DOHH2 (cell line): ENCODE results near the gene POU2F1.

Experiments used
- H3F3A ChIP-seq: fragments of 200-600 bp; sonication (generic), shearing (Covaris generic); 2 replicates; pipeline ENCODE4 v1.6.0; 2016; ENCODE audit warnings: antibody characterized with exemption, mild to moderate bottlenecking; ENCODE audit not compliant: control insufficient read depth, insufficient read depth
- H3K27ac ChIP-seq: fragments of 200-600 bp; sonication (generic); 2 replicates; pipeline ENCODE4 v1.5.1; 2014; ENCODE audit warnings: low read depth, mild to moderate bottlenecking, low read length, moderate library complexity
- H3K27me3 ChIP-seq: fragments of 200-600 bp; sonication (generic); 2 replicates; pipeline ENCODE4 v1.6.1; 2014; ENCODE audit warnings: mild to moderate bottlenecking, low read length, mixed read lengths; ENCODE audit not compliant: control insufficient read depth
- H3K36me3 ChIP-seq: fragments of 200-600 bp; sonication (generic); 2 replicates; pipeline ENCODE4 v1.6.1; 2014; ENCODE audit warnings: mild to moderate bottlenecking, low read length, moderate library complexity, mixed read lengths; ENCODE audit not compliant: control insufficient read depth
- H3K4me1 ChIP-seq: fragments of 200-600 bp; sonication (generic); 2 replicates; pipeline ENCODE4 v1.6.1; 2014; ENCODE audit warnings: mild to moderate bottlenecking, low read length, mixed read lengths; ENCODE audit not compliant: control insufficient read depth
- H3K4me2 ChIP-seq: fragments of 200-600 bp; sonication (generic); 2 replicates; pipeline ENCODE4 v1.6.0; 2014; ENCODE audit warnings: mild to moderate bottlenecking, low read length, moderate library complexity
- H3K4me3 ChIP-seq: fragments of 200-600 bp; sonication (generic); 2 replicates; pipeline ENCODE4 v1.5.1; 2014; ENCODE audit warnings: mild to moderate bottlenecking, low read length, mixed read lengths
- H3K79me2 ChIP-seq: fragments of 200-600 bp; sonication (generic); 2 replicates; pipeline ENCODE4 v1.6.1; 2014; ENCODE audit warnings: mild to moderate bottlenecking, low read length, mixed read lengths; ENCODE audit not compliant: control insufficient read depth
- H3K9me2 ChIP-seq: fragments of 200-600 bp; sonication (generic); replicated peaks from 2 replicates; pipeline ENCODE4 v1.6.1; 2014; ENCODE audit warnings: mild to moderate bottlenecking, low read length, mixed read lengths; ENCODE audit not compliant: control insufficient read depth
- H3K9me3 ChIP-seq: fragments of 200-600 bp; sonication (generic); 2 replicates; pipeline ENCODE4 v1.6.1; 2014; ENCODE audit warnings: antibody characterized with exemption, low read length, mixed read lengths; ENCODE audit not compliant: control insufficient read depth, insufficient read depth
- H4K20me1 ChIP-seq: fragments of 200-600 bp; sonication (generic); 2 replicates; pipeline ENCODE4 v1.6.0; 2014; ENCODE audit warnings: low read depth, mild to moderate bottlenecking, antibody characterized with exemption, low read length, moderate library complexity; ENCODE audit not compliant: control insufficient read depth, insufficient read depth
- CTCF ChIP-seq: fragments of 200-600 bp; sonication (generic); IDR thresholded peaks from one replicate; pipeline ENCODE4 v1.5.1; 2014; ENCODE audit warnings: antibody characterized with exemption, mild to moderate bottlenecking, low read depth, low read length; ENCODE audit not compliant: poor library complexity, severe bottlenecking
- EZH2phosphoT487 ChIP-seq: fragments of 200-600 bp; sonication (generic); IDR thresholded peaks from 2 replicates; pipeline ENCODE4 v1.6.1; 2017; ENCODE audit warnings: borderline replicate concordance, mild to moderate bottlenecking, antibody characterized with exemption, low read length, moderate library complexity, mixed read lengths

Gene POU2F1

DNA sequence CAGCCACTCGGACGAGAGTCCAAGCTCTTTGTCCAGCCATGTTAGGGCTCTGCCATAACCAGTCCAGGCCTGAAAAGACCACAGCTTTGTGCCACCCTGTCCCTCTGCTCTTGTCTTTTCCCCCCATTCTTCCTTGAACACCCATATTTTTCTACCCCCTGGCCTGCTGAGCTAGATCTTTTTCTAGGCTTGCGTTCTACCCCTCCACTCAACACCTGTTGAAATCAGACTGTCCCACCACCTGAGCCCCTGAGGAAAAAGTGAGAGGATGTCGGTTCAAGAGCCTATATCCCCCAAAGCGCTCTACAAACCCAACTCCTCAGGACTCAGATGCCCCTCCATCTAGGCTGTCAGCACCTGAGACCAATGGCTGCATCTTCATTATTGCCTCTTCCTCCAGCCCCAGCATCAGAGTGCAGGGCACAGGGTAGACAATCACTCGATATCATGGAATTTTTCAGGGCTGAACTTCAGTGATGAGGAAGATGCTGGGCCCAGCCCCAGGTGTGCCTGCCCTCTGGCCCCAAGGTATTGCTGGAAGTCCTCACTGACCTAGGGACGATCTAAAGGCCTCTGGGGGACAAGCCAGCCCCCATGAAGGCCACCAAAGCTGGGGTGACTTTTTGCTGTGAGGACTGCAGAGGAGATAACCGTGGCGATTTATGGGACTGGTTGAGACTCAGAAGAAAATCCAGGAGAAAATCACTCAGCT is 222.3 kb downstream of the POU2F1 start:
- Histone ChIP-seq H3K36me3 (no peaks in the 10 kb centered on the region), H3K9me3 (no peaks in the 10 kb centered on the region), H3K79me2 (peaks cover 5% of the 10 kb centered on the region; the same call in 1 of the 2 replicates), H3F3A (no peaks in the 10 kb centered on the region), H3K9me2 (no peaks in the 10 kb centered on the region), H3K4me3 (no peak overlapping the region), H3K27ac (no peak overlapping the region), H3K4me1 (peaks cover 27% of the 10 kb centered on the region), H3K4me2 (no peak overlapping the region), H4K20me1 (no peaks in the 10 kb centered on the region), H3K27me3 (no peaks in the 10 kb centered on the region)
- TF ChIP-seq EZH2phosphoT487, result no peak
- no peak for TF ChIP-seq CTCF

DNA sequence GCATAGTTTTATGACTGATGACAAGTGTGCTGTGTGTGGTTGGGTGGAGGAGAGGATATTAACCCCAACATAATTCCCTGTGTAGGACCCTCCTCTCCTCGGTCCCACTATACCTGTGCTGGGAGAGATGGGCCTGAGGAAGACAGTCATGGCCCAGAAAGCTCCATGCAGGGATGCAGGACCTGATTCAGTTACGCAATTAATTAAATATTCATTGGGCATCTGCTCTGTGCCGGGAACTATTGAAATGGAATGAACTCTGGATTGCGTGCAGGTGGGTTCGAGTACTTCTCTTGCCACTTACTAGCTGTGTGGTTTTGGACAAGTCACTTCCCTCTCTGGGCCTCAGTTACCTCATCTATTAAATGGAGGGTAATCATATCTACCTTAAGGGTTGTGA is 223.1 kb downstream of the POU2F1 start:
- Histone ChIP-seq H3K79me2 (peaks cover 1% of the 10 kb centered on the region; the same call in 1 of the 2 replicates), H3K9me2 (no peaks in the 10 kb centered on the region), H3K4me2 (no peak overlapping the region), H3K4me1 (peaks cover 23% of the 10 kb centered on the region), H3K36me3 (no peaks in the 10 kb centered on the region), H3K27ac (no peak overlapping the region), H3F3A (no peaks in the 10 kb centered on the region), H3K9me3 (no peaks in the 10 kb centered on the region), H4K20me1 (no peaks in the 10 kb centered on the region), H3K27me3 (no peaks in the 10 kb centered on the region), H3K4me3 (no peak overlapping the region)
- TF ChIP-seq CTCF, result no peak
- TF ChIP-seq EZH2phosphoT487, result no peak

GRCh38 chr1:167446966-167447365 is 226.3 kb downstream of the POU2F1 start:
- no peaks in the 10 kb centered on the region for H3K36me3 ChIP-seq
- H3K27ac ChIP-seq, result no peak overlapping the region
- no peaks in the 10 kb centered on the region for H3K27me3 ChIP-seq
- no peaks in the 10 kb centered on the region for H3F3A ChIP-seq
- H3K9me3 ChIP-seq, result no peaks in the 10 kb centered on the region
- no peaks in the 10 kb centered on the region for H3K79me2 ChIP-seq
- no peak overlapping the region for H3K4me2 ChIP-seq
- no peak for TF ChIP-seq EZH2phosphoT487
- TF ChIP-seq CTCF, result no peak
- H3K4me3 ChIP-seq, result no peak overlapping the region
- H3K4me1 ChIP-seq, result peaks cover 17% of the 10 kb centered on the region
- H3K9me2 ChIP-seq, result no peaks in the 10 kb centered on the region
- H4K20me1 ChIP-seq, result no peaks in the 10 kb centered on the region
